ENCODE data around the gene FOXL3.

DNA sequence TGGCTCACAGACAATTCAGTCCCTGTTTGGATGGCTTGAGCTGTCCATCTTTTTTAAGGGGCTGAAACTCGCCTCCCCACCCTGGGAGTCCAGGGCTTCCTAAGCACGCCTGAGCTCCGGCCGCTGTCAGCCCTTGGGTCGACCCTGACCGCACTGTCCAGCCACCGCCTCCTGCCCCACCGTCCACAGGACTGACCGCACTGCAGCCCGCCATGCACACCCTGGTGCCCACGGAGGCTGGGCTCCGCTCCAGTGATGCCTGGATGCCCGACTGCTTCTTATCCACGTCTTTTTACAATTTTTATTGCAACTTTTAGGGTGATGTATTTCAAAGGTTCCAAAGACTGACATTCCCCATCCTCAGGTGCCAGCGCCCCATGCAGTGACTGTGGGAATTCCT lies 39.4 kb upstream of the FOXL3 start:
- no peak for TF ChIP-seq POLR2A (IDR thresholded peaks at IDR 0.05)
- TF ChIP-seq, protein P1, sequence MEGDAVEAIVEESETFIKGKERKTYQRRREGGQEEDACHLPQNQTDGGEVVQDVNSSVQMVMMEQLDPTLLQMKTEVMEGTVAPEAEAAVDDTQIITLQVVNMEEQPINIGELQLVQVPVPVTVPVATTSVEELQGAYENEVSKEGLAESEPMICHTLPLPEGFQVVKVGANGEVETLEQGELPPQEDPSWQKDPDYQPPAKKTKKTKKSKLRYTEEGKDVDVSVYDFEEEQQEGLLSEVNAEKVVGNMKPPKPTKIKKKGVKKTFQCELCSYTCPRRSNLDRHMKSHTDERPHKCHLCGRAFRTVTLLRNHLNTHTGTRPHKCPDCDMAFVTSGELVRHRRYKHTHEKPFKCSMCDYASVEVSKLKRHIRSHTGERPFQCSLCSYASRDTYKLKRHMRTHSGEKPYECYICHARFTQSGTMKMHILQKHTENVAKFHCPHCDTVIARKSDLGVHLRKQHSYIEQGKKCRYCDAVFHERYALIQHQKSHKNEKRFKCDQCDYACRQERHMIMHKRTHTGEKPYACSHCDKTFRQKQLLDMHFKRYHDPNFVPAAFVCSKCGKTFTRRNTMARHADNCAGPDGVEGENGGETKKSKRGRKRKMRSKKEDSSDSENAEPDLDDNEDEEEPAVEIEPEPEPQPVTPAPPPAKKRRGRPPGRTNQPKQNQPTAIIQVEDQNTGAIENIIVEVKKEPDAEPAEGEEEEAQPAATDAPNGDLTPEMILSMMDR (IDR thresholded peaks at IDR 0.05) = no peak

All from adrenal gland (tissue), 5 donors.